NT2/D1 (cell line): ENCODE measurements around the gene SGSM2.

Experiments
- SUZ12 ChIP-seq: IDR thresholded peaks from 2 replicates; pipeline ENCODE4 v1.6.1; 2011; ENCODE audit not compliant: insufficient read length, insufficient read depth; ENCODE audit errors: extremely low read depth
- YY1 ChIP-seq: IDR thresholded peaks from 2 replicates; pipeline ENCODE4 v1.6.1; 2011; ENCODE audit not compliant: insufficient read length, insufficient read depth

DNA sequence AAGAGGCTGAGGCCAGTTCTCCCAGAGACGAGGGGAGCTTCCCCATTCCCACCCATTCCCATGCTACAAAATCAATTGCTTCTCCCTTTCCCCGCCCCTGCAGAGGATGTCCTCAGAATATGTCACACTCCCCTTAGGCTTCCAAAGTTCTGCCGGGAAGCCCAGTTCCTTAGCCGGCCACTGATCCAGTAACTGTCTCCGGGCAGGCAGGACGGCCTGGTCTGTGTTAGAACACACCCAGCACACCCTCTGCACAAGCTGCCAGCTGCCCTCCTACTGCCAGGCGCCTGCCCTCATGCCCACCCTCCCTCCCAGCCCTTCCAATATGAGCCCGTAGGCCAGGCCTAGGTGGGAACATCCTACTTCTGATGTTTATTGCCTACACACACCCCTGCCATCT, 31.1 kb downstream of the SGSM2 start:
- TF ChIP-seq YY1 (no peak), SUZ12 (no peak)
